Natural killer cell treated with Interleukin-12 subunit alpha and Interleukin-12 subunit beta and Interleukin-15 and Interleukin-18, amount 100 ng/mL, for 72 hours (primary cell): ENCODE data around the gene GSTM5. TPM values are rescaled to one million over a fixed set of nuclear protein-coding genes. Genes with fewer than 3 reads are reported as not detected.
A peak's percentile ranks its signal among the peaks of the same experiment; 100 is the strongest.

Experiments used
- ATAC-seq, 2 donors: fragments of 150-1000 bp; cut with Tn5 transposase in 1 of 2; sonication (Bioruptor Pico), chemical (Tn5 transposase) in 1 of 2; 2 replicates each; pipeline ENCODE4 v1.10.0; 2021
- DNase-seq: peaks from one replicate; pipeline ENCODE4 v3.0.0; 2022; ENCODE audit warnings: low spot score
- H3K27ac Mint-ChIP-seq, 2 donors: 1 replicate in 1 of 2; 2 replicates in 1 of 2; pipeline ENCODE4 v1.8.0; 2022; ENCODE audit warnings: mixed read lengths in 2 of 2, mild to moderate bottlenecking in 1 of 2, moderate library complexity in 1 of 2
- H3K27me3 Mint-ChIP-seq, 2 donors: 1 replicate in 1 of 2; 2 replicates in 1 of 2; pipeline ENCODE4 v1.8.0; 2022; ENCODE audit warnings: mixed read lengths in 2 of 2
- H3K36me3 Mint-ChIP-seq: one replicate; pipeline ENCODE4 v1.8.0; 2022; ENCODE audit warnings: mixed read lengths
- H3K4me1 Mint-ChIP-seq, 2 donors: 1 replicate in 1 of 2; 2 replicates in 1 of 2; pipeline ENCODE4 v1.8.0; 2022; ENCODE audit warnings: low read depth in 2 of 2, mixed read lengths in 2 of 2, mild to moderate bottlenecking in 1 of 2
- H3K4me3 Mint-ChIP-seq: one replicate; pipeline ENCODE4 v1.8.0; 2022; ENCODE audit warnings: mixed read lengths
- H3K9me3 Mint-ChIP-seq: 2 replicates; pipeline ENCODE4 v1.8.0; 2022; ENCODE audit warnings: mixed read lengths
- total RNA-seq, 2 donors: library from RNA; stranded (reverse); gene quantifications; one replicate each; pipeline ENCODE4 v1.2.3, GENCODE V29; 2022

GSTM5 gene
- total RNA-seq, 2 donors from 2014 or later, result not detected

GRCh38 chr1:109712321-109712864, 342 bp downstream of the GSTM5 start:
- H3K36me3 Mint-ChIP-seq, result peaks cover 11% of the 10 kb centered on the region
- ATAC-seq (peak in 1 of 2 donors; percentile 28), DNase-seq (no peak)
- H3K9me3 Mint-ChIP-seq, result peaks cover 9% of the 10 kb centered on the region
- H3K27ac Mint-ChIP-seq, result no peak overlapping the region
- peaks cover 8% of the 10 kb centered on the region in 2 donors for H3K27me3 Mint-ChIP-seq
- H3K4me3 Mint-ChIP-seq, result no peak overlapping the region
- no peaks in the 10 kb centered on the region for H3K4me1 Mint-ChIP-seq

GRCh38 chr1:109713636-109714035, 1.6 kb downstream of the GSTM5 start:
- DNase-seq (no peak), ATAC-seq (no peak)
- Mint-ChIP-seq H3K27me3 (peaks cover 8 to 11% of the 10 kb centered on the region in 2 donors), H3K4me1 (no peaks in the 10 kb centered on the region), H3K9me3 (peaks cover 5% of the 10 kb centered on the region), H3K4me3 (no peak overlapping the region), H3K36me3 (peaks cover 7% of the 10 kb centered on the region), H3K27ac (no peak overlapping the region)

GRCh38 chr1:109714661-109715372, 2.8 kb downstream of the GSTM5 start:
- ATAC-seq (no peak), DNase-seq (no peak)
- no peaks in the 10 kb centered on the region for H3K36me3 Mint-ChIP-seq
- no peaks in the 10 kb centered on the region for H3K4me1 Mint-ChIP-seq
- no peaks in the 10 kb centered on the region for H3K9me3 Mint-ChIP-seq
- no peak overlapping the region for H3K4me3 Mint-ChIP-seq
- no peak overlapping the region for H3K27ac Mint-ChIP-seq
- peaks cover 8 to 9% of the 10 kb centered on the region in 2 donors for H3K27me3 Mint-ChIP-seq

- no peaks in the 10 kb centered on the region for H3K4me1 Mint-ChIP-seq
- DNase-seq (no peak), ATAC-seq (no peak)
- no peaks in the 10 kb centered on the region for H3K36me3 Mint-ChIP-seq
- H3K27me3 Mint-ChIP-seq, result peaks cover 8 to 15% of the 10 kb centered on the region in 2 donors
- H3K9me3 Mint-ChIP-seq, result no peaks in the 10 kb centered on the region
- no peak overlapping the region for H3K27ac Mint-ChIP-seq
- H3K4me3 Mint-ChIP-seq, result no peak overlapping the region
These were observed 4.1 kb downstream of the GSTM5 start for GRCh38 chr1:109716121-109716520.

- Mint-ChIP-seq H3K27ac (no peak overlapping the region), H3K4me1 (no peaks in the 10 kb centered on the region), H3K36me3 (no peaks in the 10 kb centered on the region), H3K4me3 (no peak overlapping the region), H3K27me3 (peaks cover 8 to 16% of the 10 kb centered on the region in 2 donors), H3K9me3 (no peaks in the 10 kb centered on the region)
- DNase-seq, result no peak
- ATAC-seq, result no peak
These were observed 4.6 kb downstream of the GSTM5 start for GRCh38 chr1:109716570-109717090.

- no peak for DNase-seq
- H3K36me3 Mint-ChIP-seq, result no peaks in the 10 kb centered on the region
- no peak for ATAC-seq
- no peaks in the 10 kb centered on the region for H3K4me1 Mint-ChIP-seq
- no peaks in the 10 kb centered on the region for H3K9me3 Mint-ChIP-seq
- no peak overlapping the region for H3K4me3 Mint-ChIP-seq
- peaks cover 8 to 14% of the 10 kb centered on the region in 2 donors for H3K27me3 Mint-ChIP-seq
- H3K27ac Mint-ChIP-seq, result no peak overlapping the region
These were observed 5.7 kb downstream of the GSTM5 start for GRCh38 chr1:109717729-109718128.

GRCh38 chr1:109718495-109718894, 6.4 kb downstream of the GSTM5 start:
- no peak for ATAC-seq
- Mint-ChIP-seq H3K4me3 (no peak overlapping the region), H3K9me3 (no peaks in the 10 kb centered on the region), H3K4me1 (no peaks in the 10 kb centered on the region), H3K27me3 (peaks cover 8 to 14% of the 10 kb centered on the region in 2 donors), H3K36me3 (no peaks in the 10 kb centered on the region), H3K27ac (no peak overlapping the region)
- no peak for DNase-seq

- no peak overlapping the region for H3K27ac Mint-ChIP-seq
- no peaks in the 10 kb centered on the region for H3K9me3 Mint-ChIP-seq
- peaks cover 2 to 14% of the 10 kb centered on the region in 2 donors for H3K27me3 Mint-ChIP-seq
- ATAC-seq, result peak in 1 of 2 donors; percentile 47
- H3K36me3 Mint-ChIP-seq, result no peaks in the 10 kb centered on the region
- DNase-seq, result no peak
- no peak overlapping the region for H3K4me3 Mint-ChIP-seq
- H3K4me1 Mint-ChIP-seq, result no peaks in the 10 kb centered on the region
These were observed 7.3 kb downstream of the GSTM5 start for GRCh38 chr1:109719337-109719837.

GRCh38 chr1:109721042-109721441, 9.0 kb downstream of the GSTM5 start:
- DNase-seq (no peak), ATAC-seq (no peak)
- H3K9me3 Mint-ChIP-seq, result no peaks in the 10 kb centered on the region
- H3K27ac Mint-ChIP-seq, result no peak overlapping the region
- H3K27me3 Mint-ChIP-seq, result peaks cover 0 to 15% of the 10 kb centered on the region in 2 donors
- H3K36me3 Mint-ChIP-seq, result no peaks in the 10 kb centered on the region
- no peaks in the 10 kb centered on the region for H3K4me1 Mint-ChIP-seq
- no peak overlapping the region for H3K4me3 Mint-ChIP-seq

GRCh38 chr1:109721971-109722370, 9.9 kb downstream of the GSTM5 start:
- Mint-ChIP-seq H3K27ac (no peak overlapping the region), H3K9me3 (no peaks in the 10 kb centered on the region), H3K4me1 (no peaks in the 10 kb centered on the region), H3K36me3 (no peaks in the 10 kb centered on the region), H3K27me3 (peaks cover 0 to 18% of the 10 kb centered on the region in 2 donors), H3K4me3 (no peak overlapping the region)
- DNase-seq, result no peak
- ATAC-seq, result no peak

- Mint-ChIP-seq H3K4me1 (no peaks in the 10 kb centered on the region), H3K9me3 (no peaks in the 10 kb centered on the region), H3K36me3 (no peaks in the 10 kb centered on the region), H3K4me3 (no peak overlapping the region), H3K27ac (no peak overlapping the region), H3K27me3 (peaks cover 0 to 20% of the 10 kb centered on the region in 2 donors)
- no peak for ATAC-seq
- no peak for DNase-seq
These were observed 11.0 kb downstream of the GSTM5 start for GRCh38 chr1:109722908-109723691.

- Mint-ChIP-seq H3K36me3 (no peaks in the 10 kb centered on the region), H3K4me1 (no peaks in the 10 kb centered on the region), H3K27me3 (peaks cover 0 to 18% of the 10 kb centered on the region in 2 donors), H3K27ac (no peak overlapping the region), H3K9me3 (no peaks in the 10 kb centered on the region), H3K4me3 (no peak overlapping the region)
- ATAC-seq (no peak), DNase-seq (no peak)
These were observed 12.9 kb downstream of the GSTM5 start for GRCh38 chr1:109724933-109725332.

GRCh38 chr1:109725510-109725909, 13.5 kb downstream of the GSTM5 start:
- no peak for ATAC-seq
- peaks cover 0 to 15% of the 10 kb centered on the region in 2 donors for H3K27me3 Mint-ChIP-seq
- H3K27ac Mint-ChIP-seq, result no peak overlapping the region
- no peak for DNase-seq
- no peaks in the 10 kb centered on the region for H3K9me3 Mint-ChIP-seq
- no peaks in the 10 kb centered on the region for H3K4me1 Mint-ChIP-seq
- no peaks in the 10 kb centered on the region for H3K36me3 Mint-ChIP-seq
- no peak overlapping the region for H3K4me3 Mint-ChIP-seq

GRCh38 chr1:109726007-109726406, 14.0 kb downstream of the GSTM5 start:
- H3K4me3 Mint-ChIP-seq, result no peak overlapping the region
- no peaks in the 10 kb centered on the region for H3K4me1 Mint-ChIP-seq

More at GRCh38 chr1:109726007-109726406, 14.0 kb downstream of the GSTM5 start:
- DNase-seq (no peak), ATAC-seq (no peak)
- H3K27ac Mint-ChIP-seq, result no peak overlapping the region
- no peaks in the 10 kb centered on the region for H3K36me3 Mint-ChIP-seq
- H3K27me3 Mint-ChIP-seq, result peaks cover 0 to 13% of the 10 kb centered on the region in 2 donors
- H3K9me3 Mint-ChIP-seq, result no peaks in the 10 kb centered on the region
